Suprapubic skin (tissue), 4 donors: Measurements from ENCODE around the gene IL4R.

ENCODE experiments used
- CTCF ChIP-seq, 2 donors: fragments of 200-600 bp in 1 of 2; fragments of 450-650 bp in 1 of 2; sonication (generic) in 1 of 2; IDR thresholded peaks; one replicate each; pipeline ENCODE4 v1.5.1; 2016 to 2019; ENCODE audit warnings: antibody characterized with exemption in 2 of 2, mild to moderate bottlenecking in 1 of 2, moderate library complexity in 1 of 2
- EP300 ChIP-seq: sonication (generic); formaldehyde crosslinking; IDR thresholded peaks from one replicate; pipeline ENCODE4 v1.6.1; 2017; ENCODE audit warnings: antibody characterized with exemption
- POLR2A ChIP-seq, 2 donors: fragments of 450-650 bp; IDR thresholded peaks; one replicate each; pipeline ENCODE4 v1.6.1; 2017; ENCODE audit warnings: antibody characterized with exemption in 2 of 2, mild to moderate bottlenecking in 2 of 2, moderate library complexity in 2 of 2
- POLR2AphosphoS5 ChIP-seq, 3 donors: sonication (generic); formaldehyde crosslinking; IDR thresholded peaks; one replicate each; pipeline ENCODE4 v1.6.1; 2017; ENCODE audit warnings: antibody characterized with exemption in 3 of 3

GRCh38 chr16:27365142-27366089 is 51.6 kb downstream of the IL4R start:
- no peak for TF ChIP-seq CTCF (IDR thresholded peaks at IDR 0.05)
- no peak for TF ChIP-seq POLR2A (IDR thresholded peaks at IDR 0.05)
- no peak for TF ChIP-seq POLR2AphosphoS5 (IDR thresholded peaks at IDR 0.05)
- no peak for TF ChIP-seq EP300
